Astrocyte (in vitro differentiated cells and primary cell): Measurements from ENCODE around the gene PRKD2.

Source experiments
- EZH2 ChIP-seq: IDR thresholded peaks from 2 replicates; pipeline ENCODE4 v1.6.1; 2012; ENCODE audit warnings: mild to moderate bottlenecking, low read length, inconsistent platforms; ENCODE audit not compliant: insufficient read depth
- TF ChIP-seq, protein P1 (sequence below): IDR thresholded peaks from 2 replicates; pipeline ENCODE4 v1.5.1; 2011; ENCODE audit warnings: low read depth, mild to moderate bottlenecking, inconsistent platforms, low read length, moderate library complexity; ENCODE audit not compliant: insufficient read depth

GRCh38 chr19:46726551-46726950, 9.6 kb upstream of the PRKD2 start:
- TF ChIP-seq EZH2, result no peak
- TF ChIP-seq, protein P1, sequence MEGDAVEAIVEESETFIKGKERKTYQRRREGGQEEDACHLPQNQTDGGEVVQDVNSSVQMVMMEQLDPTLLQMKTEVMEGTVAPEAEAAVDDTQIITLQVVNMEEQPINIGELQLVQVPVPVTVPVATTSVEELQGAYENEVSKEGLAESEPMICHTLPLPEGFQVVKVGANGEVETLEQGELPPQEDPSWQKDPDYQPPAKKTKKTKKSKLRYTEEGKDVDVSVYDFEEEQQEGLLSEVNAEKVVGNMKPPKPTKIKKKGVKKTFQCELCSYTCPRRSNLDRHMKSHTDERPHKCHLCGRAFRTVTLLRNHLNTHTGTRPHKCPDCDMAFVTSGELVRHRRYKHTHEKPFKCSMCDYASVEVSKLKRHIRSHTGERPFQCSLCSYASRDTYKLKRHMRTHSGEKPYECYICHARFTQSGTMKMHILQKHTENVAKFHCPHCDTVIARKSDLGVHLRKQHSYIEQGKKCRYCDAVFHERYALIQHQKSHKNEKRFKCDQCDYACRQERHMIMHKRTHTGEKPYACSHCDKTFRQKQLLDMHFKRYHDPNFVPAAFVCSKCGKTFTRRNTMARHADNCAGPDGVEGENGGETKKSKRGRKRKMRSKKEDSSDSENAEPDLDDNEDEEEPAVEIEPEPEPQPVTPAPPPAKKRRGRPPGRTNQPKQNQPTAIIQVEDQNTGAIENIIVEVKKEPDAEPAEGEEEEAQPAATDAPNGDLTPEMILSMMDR, result no peak
